Ammon's horn (tissue), 1 donor: ENCODE results near the gene CRACR2A.
A peak's percentile ranks its signal among the peaks of the same experiment; 100 is the strongest.

Experiments
- DNase-seq: peaks from one replicate; pipeline ENCODE4 v3.0.0-alpha.2; 2016; ENCODE audit warnings: low spot score

The CRACR2A gene

GRCh38 chr12:3646561-3647241, 106.2 kb downstream of the CRACR2A start:
- DNase-seq: no peak

- DNase-seq: no peak
Measured at GRCh38 chr12:3645091-3645490, 107.8 kb downstream of the CRACR2A start.

GRCh38 chr12:3644104-3644503, 108.8 kb downstream of the CRACR2A start:
- no peak for DNase-seq

GRCh38 chr12:3641428-3642018, 111.4 kb downstream of the CRACR2A start:
- no peak for DNase-seq

- no peak for DNase-seq
Measured at GRCh38 chr12:3636328-3636727, 116.6 kb downstream of the CRACR2A start.

- DNase-seq: no peak
Measured at GRCh38 chr12:3634348-3634747, 118.6 kb downstream of the CRACR2A start.

- DNase-seq: no peak
Measured at GRCh38 chr12:3633396-3633795, 119.5 kb downstream of the CRACR2A start.

GRCh38 chr12:3632754-3633153, 120.2 kb downstream of the CRACR2A start:
- DNase-seq: no peak

GRCh38 chr12:3632256-3632655, 120.7 kb downstream of the CRACR2A start:
- DNase-seq: no peak

GRCh38 chr12:3631759-3632158, 121.2 kb downstream of the CRACR2A start:
- DNase-seq: no peak

GRCh38 chr12:3631272-3631637, 121.7 kb downstream of the CRACR2A start:
- no peak for DNase-seq

GRCh38 chr12:3630621-3631271, 122.2 kb downstream of the CRACR2A start:
- no peak for DNase-seq

- no peak for DNase-seq
Measured at GRCh38 chr12:3630111-3630510, 122.8 kb downstream of the CRACR2A start.

- no peak for DNase-seq
Measured at GRCh38 chr12:3629057-3629830, 123.7 kb downstream of the CRACR2A start.

- DNase-seq: no peak
Measured at GRCh38 chr12:3628629-3629028, 124.3 kb downstream of the CRACR2A start.

- no peak for DNase-seq
Measured at GRCh38 chr12:3627336-3627735, 125.6 kb downstream of the CRACR2A start.

- DNase-seq: no peak
Measured at GRCh38 chr12:3624273-3624672, 128.6 kb downstream of the CRACR2A start.

GRCh38 chr12:3622822-3623690, 129.9 kb downstream of the CRACR2A start:
- no peak for DNase-seq

- DNase-seq: peak; percentile 49
Measured at GRCh38 chr12:3622021-3622821, 130.7 kb downstream of the CRACR2A start.

GRCh38 chr12:3620856-3621255, 132.1 kb downstream of the CRACR2A start:
- no peak for DNase-seq

- no peak for DNase-seq
Measured at GRCh38 chr12:3617565-3617964, 135.3 kb downstream of the CRACR2A start.
